ENCODE results near the gene RASSF6. TPM values are rescaled to one million over a fixed set of nuclear protein-coding genes. Genes with fewer than 3 reads are reported as not detected.

Gene RASSF6
- total and polyA plus RNA-seq, 2 donors (not counting 1 experiment from before 2014, with no cell fraction given) = under 0.01 to 0.01 TPM

GRCh38 chr4:73585345-73585744 lies 34.9 kb downstream of the RASSF6 start:
- H3K27me3 ChIP-seq (ENCODE audit: control insufficient read depth, insufficient read depth, low read length) = no peaks in the 10 kb centered on the region
- H4K20me1 ChIP-seq (ENCODE audit: control insufficient read depth, extremely low read depth, insufficient read depth, low read length) = no peaks in the 10 kb centered on the region
- H3K27ac ChIP-seq (ENCODE audit: insufficient read depth, low read length) = no peak overlapping the region
- no peak overlapping the region for H3K4me2 ChIP-seq (ENCODE audit: extremely low read depth, insufficient read depth, low read length)
- H3K4me3 ChIP-seq (replicated peaks in 1 of 4; ENCODE audit: control extremely low read depth in 1 of 4, insufficient read depth in 1 of 4, low read depth in 3 of 4, low read length in 4 of 4) = no peak overlapping the region
- no peaks in the 10 kb centered on the region for H3K9me3 ChIP-seq (ENCODE audit: control insufficient read depth, insufficient read depth, low read depth, low read length)
- H3K79me2 ChIP-seq (ENCODE audit: control insufficient read depth, insufficient read depth, low read length) = no peaks in the 10 kb centered on the region
- no peak overlapping the region for H2AFZ ChIP-seq (ENCODE audit: low read length)
- TF ChIP-seq CTCF (conservative IDR thresholded peaks at IDR 0.05 in 1 of 2, IDR thresholded peaks at IDR 0.05 in 1 of 2; ENCODE audit: low read depth in 1 of 2, low read length in 2 of 2) (no peak), EZH2 (IDR thresholded peaks at IDR 0.05; ENCODE audit: low read length, missing control alignments) (no peak)
- H3K4me1 ChIP-seq (ENCODE audit: control insufficient read depth, extremely low read depth, insufficient read depth, low read length) = peaks cover 9% of the 10 kb centered on the region
- peak in 1 of 2 donors; percentile 38 for DNase-seq (ENCODE audit: low read depth in 2 of 2)
- H3K9ac ChIP-seq (ENCODE audit: insufficient read depth, low read length) = no peak overlapping the region
- H3K36me3 ChIP-seq (ENCODE audit: control insufficient read depth, insufficient read depth, low read length) = no peaks in the 10 kb centered on the region

GRCh38 chr4:73583666-73584065 lies 36.6 kb downstream of the RASSF6 start:
- H3K9me3 ChIP-seq (ENCODE audit: control insufficient read depth, insufficient read depth, low read depth, low read length) = no peaks in the 10 kb centered on the region
- no peaks in the 10 kb centered on the region for H4K20me1 ChIP-seq (ENCODE audit: control insufficient read depth, extremely low read depth, insufficient read depth, low read length)
- H3K9ac ChIP-seq (ENCODE audit: insufficient read depth, low read length) = no peak overlapping the region
- no peak overlapping the region for H3K27ac ChIP-seq (ENCODE audit: insufficient read depth, low read length)
- H3K4me3 ChIP-seq (replicated peaks in 1 of 4; ENCODE audit: control extremely low read depth in 1 of 4, insufficient read depth in 1 of 4, low read depth in 3 of 4, low read length in 4 of 4) = no peak overlapping the region
- H3K27me3 ChIP-seq (ENCODE audit: control insufficient read depth, insufficient read depth, low read length) = no peaks in the 10 kb centered on the region
- TF ChIP-seq CTCF (conservative IDR thresholded peaks at IDR 0.05 in 1 of 2, IDR thresholded peaks at IDR 0.05 in 1 of 2; ENCODE audit: low read depth in 1 of 2, low read length in 2 of 2) (no peak), EZH2 (IDR thresholded peaks at IDR 0.05; ENCODE audit: low read length, missing control alignments) (no peak)
- no peaks in the 10 kb centered on the region for H3K36me3 ChIP-seq (ENCODE audit: control insufficient read depth, insufficient read depth, low read length)
- H3K4me2 ChIP-seq (ENCODE audit: extremely low read depth, insufficient read depth, low read length) = no peak overlapping the region
- DNase-seq (ENCODE audit: low read depth in 2 of 2) = no peak
- H3K4me1 ChIP-seq (ENCODE audit: control insufficient read depth, extremely low read depth, insufficient read depth, low read length) = no peaks in the 10 kb centered on the region
- no peak overlapping the region for H2AFZ ChIP-seq (ENCODE audit: low read length)
- no peaks in the 10 kb centered on the region for H3K79me2 ChIP-seq (ENCODE audit: control insufficient read depth, insufficient read depth, low read length)

- Histone ChIP-seq H3K4me3 (replicated peaks in 1 of 4; ENCODE audit: control extremely low read depth in 1 of 4, insufficient read depth in 1 of 4, low read depth in 3 of 4, low read length in 4 of 4) (no peak overlapping the region), H3K9ac (ENCODE audit: insufficient read depth, low read length) (no peak overlapping the region), H3K36me3 (ENCODE audit: control insufficient read depth, insufficient read depth, low read length) (no peaks in the 10 kb centered on the region), H3K79me2 (ENCODE audit: control insufficient read depth, insufficient read depth, low read length) (no peaks in the 10 kb centered on the region), H3K27me3 (ENCODE audit: control insufficient read depth, insufficient read depth, low read length) (no peaks in the 10 kb centered on the region), H3K9me3 (ENCODE audit: control insufficient read depth, insufficient read depth, low read depth, low read length) (no peaks in the 10 kb centered on the region), H3K4me2 (ENCODE audit: extremely low read depth, insufficient read depth, low read length) (no peak overlapping the region), H2AFZ (ENCODE audit: low read length) (no peak overlapping the region), H4K20me1 (ENCODE audit: control insufficient read depth, extremely low read depth, insufficient read depth, low read length) (no peaks in the 10 kb centered on the region), H3K4me1 (ENCODE audit: control insufficient read depth, extremely low read depth, insufficient read depth, low read length) (peaks cover 2% of the 10 kb centered on the region), H3K27ac (ENCODE audit: insufficient read depth, low read length) (no peak overlapping the region)
- no peak for DNase-seq (ENCODE audit: low read depth in 2 of 2)
- no peak for TF ChIP-seq CTCF (conservative IDR thresholded peaks at IDR 0.05 in 1 of 2, IDR thresholded peaks at IDR 0.05 in 1 of 2; ENCODE audit: low read depth in 1 of 2, low read length in 2 of 2)
- no peak for TF ChIP-seq EZH2 (IDR thresholded peaks at IDR 0.05; ENCODE audit: low read length, missing control alignments)
Measured at GRCh38 chr4:73577371-73577770, 42.9 kb downstream of the RASSF6 start.
